Gastrocnemius medialis (tissue), 4 donors: ENCODE measurements around the gene LGALS12. TPM values are rescaled to one million over a fixed set of nuclear protein-coding genes. Genes with fewer than 3 reads are reported as not detected.

Experiments used
- ATAC-seq, 2 donors: fragments of 150-250 bp; one replicate each; pipeline ENCODE4 v1.9.1; 2016
- DNase-seq, 2 donors: peaks; one replicate each; pipeline ENCODE4 v3.0.0-alpha.2; 2019
- H3K27ac ChIP-seq, 4 donors: fragments of 200-600 bp; sonication (generic); 1 replicate in 1 of 4; 2 replicates in 3 of 4; pipeline ENCODE4 v1.5.1; 2016 to 2018; ENCODE audit warnings: mild to moderate bottlenecking in 2 of 4, moderate library complexity in 1 of 4
- H3K27me3 ChIP-seq, 3 donors: fragments of 200-600 bp; sonication (generic) in 2 of 3; 1 replicate in 1 of 3; 2 replicates in 2 of 3; pipeline versions ENCODE4 v1.5.1 to v1.6.0; 2016 to 2019; ENCODE audit warnings: mild to moderate bottlenecking in 1 of 3, moderate library complexity in 1 of 3
- H3K36me3 ChIP-seq, 2 donors: fragments of 200-600 bp; sonication (generic) in 1 of 2; one replicate each; pipeline ENCODE4 v1.5.1; 2017 to 2018
- H3K4me1 ChIP-seq, 2 donors: fragments of 200-600 bp; sonication (generic) in 1 of 2; one replicate each; pipeline ENCODE4 v1.5.1; 2016 to 2017; ENCODE audit warnings: mild to moderate bottlenecking in 2 of 2
- H3K4me3 ChIP-seq, 4 donors: fragments of 200-600 bp; sonication (generic) in 3 of 4; 1 replicate in 1 of 4; 2 replicates in 3 of 4; pipeline ENCODE4 v1.5.1; 2016 to 2019; ENCODE audit warnings: mild to moderate bottlenecking in 2 of 4
- H3K9me3 ChIP-seq, 3 donors: fragments of 200-600 bp; sonication (generic) in 2 of 3; 1 replicate in 1 of 3; 2 replicates in 2 of 3; pipeline ENCODE4 v1.5.1; 2016 to 2019
- CTCF ChIP-seq, 5 experiments: fragments of 450-650 bp in 3 of 5; fragments of 200-600 bp in 2 of 5; sonication (generic) in 2 of 5; IDR thresholded peaks in 4 of 5; conservative IDR thresholded peaks in 1 of 5; 1 replicate in 4 of 5; 2 replicates in 1 of 5; pipeline ENCODE4 v1.5.1; 2016 to 2019; ENCODE audit warnings: antibody characterized with exemption in 5 of 5, mild to moderate bottlenecking in 3 of 5, moderate library complexity in 3 of 5
- POLR2A ChIP-seq, 2 donors: fragments of 450-650 bp; IDR thresholded peaks; one replicate each; pipeline ENCODE4 v1.6.1; 2017; ENCODE audit warnings: antibody characterized with exemption in 2 of 2, mild to moderate bottlenecking in 2 of 2, moderate library complexity in 2 of 2
- in situ Hi-C, 4 donors: fragments of 200-750 bp; cut with MboI; loops; one replicate each; pipeline versions ENCODE4 v1.15.0 to v1.8.0; 2017; ENCODE audit warnings: low sequenced_read_pairs in 4 of 4
- intact Hi-C: fragments of 100-400 bp; cut with DNase I; formaldehyde crosslinking; loops from one replicate; pipeline ENCODE4 v1.15.1; 2023; ENCODE audit warnings: low total_unique reads
- total RNA-seq, 4 donors: library from RNA; depleted of rRNA; stranded (reverse); fragments of >200 nt; gene quantifications; one replicate each; pipeline versions ENCODE4 v1.1.0 to v1.2.3, GENCODE V29; 2016

Gene LGALS12
- under 1 TPM in 2 of 4 donors, not detected in 2; 0.24 to 0.80 TPM for total RNA-seq

- no peak within 1 kb of the TSS for H3K27ac ChIP-seq
- no peak within 1 kb of the TSS for H3K4me3 ChIP-seq
- H3K36me3 ChIP-seq, result no peaks in the 10 kb centered on the region
- no peaks in the 10 kb centered on the region for H3K27me3 ChIP-seq
- intact Hi-C loops (no loop called here), in situ Hi-C loops (no loop called here)
- peaks cover 27 to 30% of the 10 kb centered on the region in 2 donors for H3K4me1 ChIP-seq
- TF ChIP-seq CTCF (IDR thresholded peaks at IDR 0.05 in 4 of 5, conservative IDR thresholded peaks at IDR 0.05 in 1 of 5) (no peak), POLR2A (IDR thresholded peaks at IDR 0.05) (no peak)
- no peaks in the 10 kb centered on the region for H3K9me3 ChIP-seq
- no peak for ATAC-seq
- DNase-seq, result peak in 1 of 2 donors; percentile 14
These were observed at the start of gene LGALS12 for GRCh38 chr11:63505857-63506528. Gene LGALS12, plus strand, starts transcription at chr11:63506084. Its CDS starts 375 bp downstream, at chr11:63506459.

- Histone ChIP-seq H3K27me3 (peaks cover 0 to 4% (median 2%) of the 10 kb centered on the region in 3 donors), H3K4me1 (no peaks in the 10 kb centered on the region), H3K4me3 (no peak overlapping the region), H3K9me3 (no peaks in the 10 kb centered on the region), H3K36me3 (no peaks in the 10 kb centered on the region), H3K27ac (no peak overlapping the region)
- ATAC-seq (no peak), DNase-seq (no peak)
- TF ChIP-seq POLR2A (IDR thresholded peaks at IDR 0.05) (no peak), CTCF (IDR thresholded peaks at IDR 0.05 in 4 of 5, conservative IDR thresholded peaks at IDR 0.05 in 1 of 5) (no peak)
- intact Hi-C loops, result no loop called here
- in situ Hi-C loops, result no loop called here
These were observed 46.3 kb upstream of the LGALS12 start for GRCh38 chr11:63459586-63459985.

GRCh38 chr11:63462137-63462536 lies 43.7 kb upstream of the LGALS12 start:
- Histone ChIP-seq H3K4me1 (no peaks in the 10 kb centered on the region), H3K27ac (no peak overlapping the region), H3K9me3 (no peaks in the 10 kb centered on the region), H3K27me3 (peaks cover 0 to 4% (median 2%) of the 10 kb centered on the region in 3 donors), H3K36me3 (no peaks in the 10 kb centered on the region), H3K4me3 (no peak overlapping the region)
- intact Hi-C loops, result no loop called here
- DNase-seq (no peak), ATAC-seq (no peak)
- in situ Hi-C loops, result no loop called here
- TF ChIP-seq POLR2A (IDR thresholded peaks at IDR 0.05) (no peak), CTCF (IDR thresholded peaks at IDR 0.05 in 4 of 5, conservative IDR thresholded peaks at IDR 0.05 in 1 of 5) (no peak)

GRCh38 chr11:63470311-63470710 lies 35.6 kb upstream of the LGALS12 start:
- H3K9me3 ChIP-seq, result no peaks in the 10 kb centered on the region
- H3K4me1 ChIP-seq, result no peaks in the 10 kb centered on the region
- DNase-seq, result no peak
- H3K4me3 ChIP-seq, result no peak overlapping the region
- H3K27ac ChIP-seq, result no peak overlapping the region
- in situ Hi-C loops, result loop anchor here in 2 of 4 donors (10.0 kb wide), 1 partner anchor 264 kb away; no protein-coding TSS in a partner anchor
- intact Hi-C loops, result no loop called here
- no peak for ATAC-seq
- no peaks in the 10 kb centered on the region for H3K36me3 ChIP-seq
- H3K27me3 ChIP-seq, result no peaks in the 10 kb centered on the region
- TF ChIP-seq CTCF (IDR thresholded peaks at IDR 0.05 in 4 of 5, conservative IDR thresholded peaks at IDR 0.05 in 1 of 5) (no peak), POLR2A (IDR thresholded peaks at IDR 0.05) (no peak)
